ENCODE results near the gene DESI2. TPM values are rescaled to one million over a fixed set of nuclear protein-coding genes. Genes with fewer than 3 reads are reported as not detected.

DESI2 gene
- total and polyA plus RNA-seq, 10 donors, result 5.3 to 30.3 (median 19.5) TPM

- intact Hi-C loops (cut with DNase I; ENCODE audit: low total_unique reads), result no loop called here
- no peak overlapping the region for H3K27ac ChIP-seq
Observed at GRCh38 chr1:244628789-244629188, 24.1 kb upstream of the DESI2 start.

GRCh38 chr1:244633140-244633539 is 19.8 kb upstream of the DESI2 start:
- no peak overlapping the region for H3K4me3 ChIP-seq
- intact Hi-C loops (cut with DNase I; ENCODE audit: low total_unique reads), result no loop called here
- DNase-seq, result no peak
- no peak for TF ChIP-seq POLR2A (IDR thresholded peaks at IDR 0.05)
- TF ChIP-seq, protein P1, sequence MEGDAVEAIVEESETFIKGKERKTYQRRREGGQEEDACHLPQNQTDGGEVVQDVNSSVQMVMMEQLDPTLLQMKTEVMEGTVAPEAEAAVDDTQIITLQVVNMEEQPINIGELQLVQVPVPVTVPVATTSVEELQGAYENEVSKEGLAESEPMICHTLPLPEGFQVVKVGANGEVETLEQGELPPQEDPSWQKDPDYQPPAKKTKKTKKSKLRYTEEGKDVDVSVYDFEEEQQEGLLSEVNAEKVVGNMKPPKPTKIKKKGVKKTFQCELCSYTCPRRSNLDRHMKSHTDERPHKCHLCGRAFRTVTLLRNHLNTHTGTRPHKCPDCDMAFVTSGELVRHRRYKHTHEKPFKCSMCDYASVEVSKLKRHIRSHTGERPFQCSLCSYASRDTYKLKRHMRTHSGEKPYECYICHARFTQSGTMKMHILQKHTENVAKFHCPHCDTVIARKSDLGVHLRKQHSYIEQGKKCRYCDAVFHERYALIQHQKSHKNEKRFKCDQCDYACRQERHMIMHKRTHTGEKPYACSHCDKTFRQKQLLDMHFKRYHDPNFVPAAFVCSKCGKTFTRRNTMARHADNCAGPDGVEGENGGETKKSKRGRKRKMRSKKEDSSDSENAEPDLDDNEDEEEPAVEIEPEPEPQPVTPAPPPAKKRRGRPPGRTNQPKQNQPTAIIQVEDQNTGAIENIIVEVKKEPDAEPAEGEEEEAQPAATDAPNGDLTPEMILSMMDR (IDR thresholded peaks at IDR 0.05 in 8 of 11, conservative IDR thresholded peaks at IDR 0.05 in 3 of 11), result no peak
- no peak for TF ChIP-seq POLR2AphosphoS5 (IDR thresholded peaks at IDR 0.05)
- no peaks in the 10 kb centered on the region for H3K36me3 ChIP-seq
- H3K27me3 ChIP-seq (replicated peaks in 1 of 7), result no peaks in the 10 kb centered on the region
- H3K9me3 ChIP-seq, result no peaks in the 10 kb centered on the region
- H3K27ac ChIP-seq, result no peak overlapping the region
- no peaks in the 10 kb centered on the region for H3K4me1 ChIP-seq

More at GRCh38 chr1:244628789-244629188, 24.1 kb upstream of the DESI2 start:
- Histone ChIP-seq H3K4me3 (no peak overlapping the region), H3K36me3 (no peaks in the 10 kb centered on the region), H3K27me3 (replicated peaks in 1 of 7) (no peaks in the 10 kb centered on the region), H3K4me1 (no peaks in the 10 kb centered on the region), H3K9me3 (no peaks in the 10 kb centered on the region)
- 76 to 87% (median 83%) methylated on average over 5 of the region's 5 CpGs for WGBS, 5 donors
- no peak for DNase-seq
- TF ChIP-seq, protein P1 (IDR thresholded peaks at IDR 0.05 in 8 of 11, conservative IDR thresholded peaks at IDR 0.05 in 3 of 11), result no peak
- TF ChIP-seq POLR2A (IDR thresholded peaks at IDR 0.05) (no peak), POLR2AphosphoS5 (IDR thresholded peaks at IDR 0.05) (no peak)

DNA sequence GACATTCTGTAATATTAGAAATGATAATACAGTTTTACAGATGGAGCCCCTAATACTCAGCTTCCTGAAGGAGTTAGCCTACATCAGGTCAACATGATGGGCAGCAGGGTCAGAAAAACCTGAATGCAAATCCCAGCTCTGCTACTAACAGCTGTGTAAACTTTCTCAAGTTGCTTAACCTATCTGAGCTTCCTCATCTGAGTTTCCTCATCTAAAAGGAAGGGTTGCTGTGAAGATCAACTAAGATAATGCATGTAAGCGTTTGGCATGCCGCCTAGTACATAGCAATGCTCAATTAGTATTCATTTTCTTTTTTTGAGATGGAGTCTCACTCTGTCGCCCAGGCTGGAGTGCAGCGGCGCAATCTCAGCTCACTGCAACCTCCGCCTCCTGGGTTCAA is 18.4 kb upstream of the DESI2 start:
- Histone ChIP-seq H3K4me1 (no peaks in the 10 kb centered on the region), H3K27ac (no peak overlapping the region), H3K4me3 (no peak overlapping the region), H3K9me3 (no peaks in the 10 kb centered on the region), H3K27me3 (replicated peaks in 1 of 7) (no peaks in the 10 kb centered on the region), H3K36me3 (no peaks in the 10 kb centered on the region)
- intact Hi-C loops (cut with DNase I; ENCODE audit: low total_unique reads), result no loop called here
- 81 to 95% (median 92%) methylated on average over 6 of the region's 6 CpGs for WGBS, 5 donors
- no peak for DNase-seq
- no peak for TF ChIP-seq POLR2AphosphoS5 (IDR thresholded peaks at IDR 0.05)

DNA sequence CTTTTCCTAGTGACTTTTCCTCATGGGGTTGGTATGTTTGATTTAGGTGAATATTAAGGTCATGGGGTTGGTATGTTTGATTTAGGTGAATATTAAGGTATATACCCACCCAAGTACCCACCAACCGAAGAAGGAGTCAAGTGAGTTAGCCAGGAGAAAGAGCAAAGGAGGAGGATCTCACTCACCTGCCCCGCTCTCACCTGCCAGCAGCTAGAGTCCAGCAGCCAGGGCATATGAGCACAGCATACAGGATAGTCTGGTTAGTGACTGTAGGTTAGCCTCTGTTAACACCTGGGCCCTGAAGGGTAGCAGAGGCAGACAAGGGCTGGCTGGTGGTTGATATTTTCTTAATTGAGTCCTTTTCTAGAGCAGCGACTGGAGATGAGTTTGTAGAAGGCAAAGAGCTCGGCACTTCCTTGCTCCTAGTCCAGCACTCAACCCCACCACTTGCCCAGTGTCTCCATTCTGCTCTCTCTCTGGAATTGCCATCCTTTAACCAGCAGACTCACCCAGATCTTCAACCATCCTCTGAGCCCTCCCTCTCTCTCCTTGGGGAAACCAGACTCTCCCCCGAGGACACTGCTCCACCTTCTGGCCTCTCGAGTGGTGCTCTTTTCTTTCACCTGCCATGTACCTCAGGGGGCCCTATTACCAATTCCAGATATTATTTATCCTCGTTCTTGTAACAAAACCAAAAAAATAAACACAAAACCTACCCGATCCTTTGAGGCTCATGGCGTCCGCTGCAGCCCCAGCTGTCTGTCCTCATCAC is 16.3 kb upstream of the DESI2 start:
- H3K9me3 ChIP-seq, result no peaks in the 10 kb centered on the region
- no peak for DNase-seq
- H3K4me3 ChIP-seq, result no peak overlapping the region
- no peaks in the 10 kb centered on the region for H3K4me1 ChIP-seq
- TF ChIP-seq, protein P1 (IDR thresholded peaks at IDR 0.05 in 8 of 11, conservative IDR thresholded peaks at IDR 0.05 in 3 of 11), result no peak
- TF ChIP-seq POLR2AphosphoS5 (IDR thresholded peaks at IDR 0.05) (no peak), POLR2A (IDR thresholded peaks at IDR 0.05) (no peak)
- no peaks in the 10 kb centered on the region for H3K27me3 ChIP-seq (replicated peaks in 1 of 7)
- H3K36me3 ChIP-seq, result no peaks in the 10 kb centered on the region
- WGBS, 5 donors, result 81 to 94% (median 87%) methylated on average over 10 of the region's 10 CpGs
- intact Hi-C loops (cut with DNase I; ENCODE audit: low total_unique reads), result no loop called here
- no peak overlapping the region for H3K27ac ChIP-seq

All from spleen (tissue), 11 donors.